ENCODE measurements around the gene ABLIM2. TPM values are rescaled to one million over a fixed set of nuclear protein-coding genes. Genes with fewer than 3 reads are reported as not detected.

Gene ABLIM2
- total RNA-seq, 1 donor from 2014 or later, result 5.2 TPM

DNA sequence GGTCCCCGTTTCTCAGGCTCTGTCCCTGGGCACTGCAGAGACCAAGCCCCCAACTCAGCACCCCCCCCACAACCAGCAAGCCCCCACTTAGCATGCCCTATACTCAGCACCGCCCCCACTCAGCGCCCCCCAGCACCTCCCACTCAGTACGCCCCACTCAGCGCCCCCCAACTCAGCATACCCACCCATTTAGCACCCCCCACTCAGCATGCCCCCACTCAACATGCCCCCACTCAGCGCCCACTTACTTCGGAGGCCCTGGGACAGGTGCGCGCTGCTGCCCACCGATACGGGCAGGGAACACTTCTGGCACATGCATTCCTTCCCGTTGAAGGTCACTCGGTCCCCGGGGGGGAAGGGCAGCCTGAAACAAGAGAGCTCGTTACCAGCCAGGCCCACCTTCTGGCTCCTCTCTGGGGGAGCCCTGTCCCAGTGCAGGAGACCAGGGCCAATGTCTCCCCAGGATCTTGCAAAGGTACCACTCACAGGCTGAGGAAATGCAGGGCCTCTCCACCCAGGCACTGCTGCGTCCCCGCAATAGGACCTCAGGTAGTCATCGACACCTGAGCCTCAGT is 70.6 kb downstream of the ABLIM2 start:
- DNase-seq (ENCODE audit: low read depth in 2 of 2), result no peak

DNA sequence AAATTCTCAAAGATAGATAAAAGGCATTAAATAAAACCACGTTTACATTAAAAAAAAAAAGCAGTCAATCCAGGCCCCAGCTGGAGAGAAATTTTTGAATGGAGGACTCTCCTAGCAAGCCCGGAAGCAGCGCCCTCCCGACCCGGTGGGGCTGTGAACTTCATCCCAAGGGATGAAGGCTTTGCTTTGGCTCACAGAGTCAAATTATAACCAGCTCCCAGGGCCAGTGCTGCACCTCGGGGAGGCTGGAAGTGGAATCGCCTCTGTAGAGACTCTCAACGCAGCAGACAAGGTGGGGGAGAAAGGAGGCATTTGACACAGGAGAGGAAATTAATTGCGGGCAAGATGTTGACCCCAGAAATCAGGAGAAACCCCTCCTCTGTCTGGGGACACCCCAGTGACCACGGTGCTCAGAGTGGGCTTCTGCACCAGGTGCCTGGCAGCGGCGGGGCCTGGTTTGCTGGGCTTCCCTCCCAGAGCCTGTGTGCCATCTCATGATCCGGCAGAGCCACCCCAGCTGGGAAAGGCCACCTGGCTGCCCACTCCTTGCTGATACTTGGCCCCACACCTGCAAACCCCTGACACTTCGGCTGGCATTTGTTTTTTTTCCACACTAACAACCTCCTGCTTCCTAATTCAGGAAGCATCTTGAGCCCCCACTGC is 71.7 kb downstream of the ABLIM2 start:
- no peak for DNase-seq (ENCODE audit: low read depth in 2 of 2)

DNA sequence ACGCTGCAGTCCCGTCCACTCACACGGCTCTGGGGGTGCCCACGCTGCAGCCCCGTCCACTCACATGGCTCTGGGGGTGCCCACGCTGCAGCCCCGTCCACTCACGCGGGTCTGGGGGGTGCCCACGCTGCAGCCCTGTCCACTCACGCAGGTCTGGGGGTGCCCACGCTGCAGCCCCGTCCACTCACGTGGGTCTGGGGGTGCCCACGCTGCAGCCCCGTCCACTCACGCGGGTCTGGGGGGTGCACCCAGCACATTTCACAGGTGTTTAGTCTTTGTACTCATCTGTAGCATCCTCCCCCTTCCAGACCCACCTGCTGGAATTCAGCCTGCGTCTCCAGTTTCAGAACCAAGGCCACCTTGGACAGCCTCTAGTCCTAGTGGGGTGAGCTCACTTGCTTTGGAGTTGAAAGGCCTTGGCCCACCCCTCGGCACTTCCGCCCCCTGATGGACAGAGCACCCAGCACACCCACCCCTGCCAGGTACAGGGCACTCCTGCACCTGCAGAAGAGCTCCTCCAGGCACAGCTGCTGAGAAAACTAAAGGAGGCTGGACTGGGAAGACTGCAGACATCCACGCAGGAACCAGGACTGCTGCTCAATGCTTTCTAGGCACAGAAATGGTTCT is 73.0 kb downstream of the ABLIM2 start:
- DNase-seq (ENCODE audit: low read depth in 2 of 2), result no peak

DNA sequence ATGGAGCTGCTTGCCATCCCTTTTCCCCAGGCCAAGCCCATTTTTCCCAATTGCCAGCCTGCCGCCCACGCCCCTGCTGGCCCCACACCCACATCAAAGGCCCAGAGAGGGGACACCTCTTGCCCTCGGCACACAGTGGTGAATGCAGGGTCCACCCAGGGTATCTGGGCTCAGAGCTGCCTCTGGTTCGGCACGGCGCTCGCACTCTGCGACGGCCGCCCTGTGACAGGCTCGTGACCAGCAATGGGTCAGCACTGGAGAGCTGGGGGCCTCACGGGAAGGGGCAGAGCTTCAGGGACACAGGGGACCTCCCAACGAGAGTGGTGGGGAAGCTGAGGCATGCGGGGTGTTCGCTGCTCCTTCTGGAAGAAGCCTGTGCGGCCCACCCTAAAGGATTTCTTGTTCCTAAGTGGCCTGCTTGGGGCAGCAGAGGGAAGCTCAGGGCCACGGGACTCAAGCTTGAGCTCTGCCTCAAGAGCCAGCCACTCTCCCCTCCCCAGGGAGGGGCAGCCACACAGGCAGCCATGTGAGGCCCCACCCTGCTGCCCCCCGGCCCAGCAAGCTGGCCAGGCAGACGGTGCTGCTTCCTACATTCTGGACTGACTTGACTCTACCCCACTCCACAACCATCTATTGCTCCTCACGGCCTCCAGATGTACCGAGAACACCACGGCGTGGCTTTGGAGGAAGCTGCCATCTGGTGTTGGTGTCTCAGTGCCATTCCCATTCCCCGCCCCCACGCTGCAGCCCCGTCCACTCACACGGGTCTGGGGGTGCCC is 73.7 kb downstream of the ABLIM2 start:
- DNase-seq (ENCODE audit: low read depth in 2 of 2), result no peak

DNA sequence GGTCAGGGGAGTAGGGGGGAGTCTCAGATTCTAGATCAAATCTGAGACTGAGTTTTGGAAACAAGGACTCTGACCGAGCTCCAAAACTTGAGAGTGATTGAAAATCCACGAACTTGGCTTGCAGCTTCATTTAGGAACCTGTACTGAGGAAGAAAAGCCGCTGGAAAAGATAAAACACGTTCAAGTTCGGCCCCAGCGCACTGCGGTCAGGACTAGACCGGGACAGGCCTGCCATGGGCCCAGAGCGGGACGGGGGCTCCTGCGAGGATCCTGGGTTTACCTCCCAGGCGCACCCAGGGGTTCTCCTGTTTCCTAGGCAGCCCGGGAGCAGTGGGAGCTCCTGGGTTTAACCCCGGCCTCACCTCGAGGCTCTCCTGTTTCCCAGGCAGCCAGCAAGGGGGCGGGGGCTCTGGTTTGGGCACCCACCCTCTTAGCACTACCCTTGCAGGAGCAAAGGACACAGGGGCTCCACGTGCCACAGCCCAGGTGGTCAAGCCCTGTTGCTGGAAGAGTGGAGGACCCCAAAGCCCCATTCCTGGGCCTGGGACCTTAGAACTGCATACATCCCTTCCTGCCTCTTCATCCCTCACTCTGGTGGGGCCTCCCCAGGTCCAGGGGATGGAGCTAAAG is 74.5 kb downstream of the ABLIM2 start:
- no peak for DNase-seq (ENCODE audit: low read depth in 2 of 2)

DNA sequence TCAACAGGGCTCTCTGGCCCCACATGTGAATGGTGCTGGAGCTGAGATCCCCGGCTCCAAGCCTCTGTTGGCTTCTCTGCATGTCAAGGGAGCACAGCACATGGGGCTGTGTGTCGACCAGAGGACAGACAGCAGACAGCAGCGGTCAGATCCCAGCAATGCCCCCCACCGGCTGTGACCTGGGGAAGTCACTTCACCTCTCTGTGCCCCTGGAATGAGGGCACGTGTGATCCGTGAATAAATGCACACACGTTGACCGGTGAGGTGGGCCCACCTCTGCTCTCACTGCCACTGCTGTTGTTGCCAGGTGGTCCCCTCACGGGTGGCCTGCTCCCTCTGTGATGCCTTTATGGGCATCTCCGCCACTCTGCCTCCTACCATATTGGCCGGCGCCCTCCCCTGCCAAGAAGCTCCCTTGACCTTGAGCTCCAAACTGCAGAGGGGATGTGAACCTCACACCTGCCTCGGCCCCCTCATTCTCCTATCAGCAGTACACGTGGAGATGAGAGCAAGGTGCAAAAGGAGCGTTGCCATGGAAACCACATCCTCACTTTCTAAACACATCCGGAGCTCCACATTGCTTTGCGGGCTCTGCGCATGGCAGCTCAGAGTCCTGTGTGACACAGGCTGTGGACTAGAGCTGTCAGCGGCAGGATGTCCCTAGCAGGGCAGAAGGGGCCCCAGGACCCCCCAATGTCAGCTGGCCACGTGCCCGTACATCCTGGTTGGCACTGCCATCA is 75.4 kb downstream of the ABLIM2 start:
- peak in 1 of 2 donors; percentile 40 for DNase-seq (ENCODE audit: low read depth in 2 of 2)

DNA sequence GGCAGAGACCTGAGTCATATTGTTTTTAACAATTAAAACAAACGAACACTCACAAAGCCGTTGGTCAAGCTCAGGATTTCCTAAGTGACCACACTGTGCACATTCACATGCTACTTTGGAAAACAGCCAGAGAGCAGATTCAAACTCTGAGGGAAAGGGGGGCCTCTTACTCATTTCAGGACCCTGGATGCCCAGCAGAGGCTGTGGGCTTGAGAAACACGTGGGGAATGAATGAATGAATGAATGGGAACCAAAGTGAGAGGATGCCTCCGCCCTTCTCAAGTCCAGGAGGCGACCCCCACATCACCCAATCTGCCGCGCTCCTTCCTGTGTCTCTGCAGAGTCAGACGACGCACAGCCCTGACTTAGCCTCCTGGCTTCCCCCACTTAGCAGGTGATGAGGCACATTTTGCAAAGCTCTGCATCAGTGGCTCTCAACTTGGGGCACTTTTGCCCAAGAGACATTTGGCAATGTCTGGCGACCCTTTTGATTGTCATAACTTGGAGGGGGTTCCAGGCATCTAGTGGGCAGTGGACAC is 76.0 kb downstream of the ABLIM2 start:
- peak; percentile 65 to 94 for DNase-seq (ENCODE audit: low read depth in 2 of 2)

DNA sequence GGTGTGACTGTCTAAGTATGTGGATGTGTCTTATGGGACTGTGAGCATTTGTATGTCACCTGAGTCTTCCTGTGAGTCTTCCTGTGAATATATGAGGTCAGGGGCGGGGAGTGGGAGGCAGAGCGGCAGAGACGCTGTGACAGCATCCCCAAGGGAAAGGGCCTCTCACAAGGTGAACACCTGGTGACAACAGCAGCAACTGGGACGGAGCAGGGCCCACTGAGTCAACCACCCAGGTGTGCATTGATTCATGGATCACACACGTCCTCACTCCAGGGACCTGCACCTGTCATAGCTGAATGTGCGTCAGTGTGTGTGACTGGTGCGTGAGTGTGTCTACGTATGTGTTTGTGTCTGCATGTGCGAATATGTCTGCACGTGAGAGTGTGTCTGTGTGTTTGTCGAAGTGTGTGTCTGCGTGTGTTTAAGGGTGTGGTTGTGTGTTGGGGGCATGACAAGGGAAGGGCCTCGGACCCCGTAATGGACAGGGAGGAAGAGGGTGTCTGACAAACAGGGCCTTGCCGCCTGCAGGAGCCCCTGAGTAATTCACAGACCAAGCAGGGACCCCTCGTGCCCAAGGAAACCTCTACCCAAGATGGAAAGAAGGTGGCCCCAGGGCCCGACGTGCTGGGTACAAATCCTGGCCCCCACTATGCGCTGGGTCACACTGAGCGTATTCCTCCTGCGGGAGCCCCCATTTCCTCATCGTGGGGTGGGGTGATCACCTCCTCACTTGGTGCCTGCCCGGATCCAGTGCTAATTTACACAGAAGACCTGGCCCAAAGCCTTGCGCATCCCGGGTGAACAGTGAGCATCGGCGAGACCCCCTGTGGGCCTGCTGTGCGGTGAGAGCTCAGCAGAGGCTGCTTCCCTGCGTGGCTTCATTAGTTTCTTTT is 76.7 kb downstream of the ABLIM2 start:
- no peak for DNase-seq (ENCODE audit: low read depth in 2 of 2)

DNA sequence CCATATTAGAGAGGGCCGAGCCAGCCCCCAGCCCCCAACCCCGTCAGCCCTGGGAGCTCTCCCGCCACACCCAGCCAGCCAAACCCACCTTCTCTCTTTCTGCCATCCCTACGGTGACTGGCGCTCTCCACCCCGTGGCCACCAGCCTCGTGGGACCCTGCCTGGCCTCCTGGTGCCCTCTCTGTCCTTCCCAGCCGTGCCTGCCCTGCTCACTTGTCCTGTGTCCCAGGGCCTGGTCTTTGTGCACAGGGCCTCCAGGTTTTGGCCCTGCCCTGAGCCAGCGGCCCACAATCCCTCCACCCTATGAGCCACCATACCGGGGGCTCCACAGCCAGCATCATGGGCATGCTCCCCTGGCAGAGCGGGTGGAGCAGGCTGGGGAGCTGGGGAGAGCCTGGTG is 77.4 kb downstream of the ABLIM2 start:
- DNase-seq (ENCODE audit: low read depth in 2 of 2), result no peak

DNA sequence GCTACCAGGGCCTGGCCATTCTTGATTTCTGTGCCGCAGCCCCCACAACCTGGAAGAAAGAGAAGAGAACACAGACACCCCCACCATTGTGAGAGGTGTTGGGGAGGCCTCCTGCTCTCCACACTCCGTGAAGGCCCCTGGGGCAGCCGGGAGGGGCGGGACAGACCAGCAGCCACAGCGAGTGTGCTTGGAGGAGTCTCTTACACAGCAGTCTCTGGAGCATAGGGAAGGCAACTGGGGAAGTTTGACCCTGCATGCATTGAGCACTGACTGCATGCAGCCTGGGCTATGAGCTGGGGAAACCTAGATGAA is 77.9 kb downstream of the ABLIM2 start:
- no peak for DNase-seq (ENCODE audit: low read depth in 2 of 2)

DNA sequence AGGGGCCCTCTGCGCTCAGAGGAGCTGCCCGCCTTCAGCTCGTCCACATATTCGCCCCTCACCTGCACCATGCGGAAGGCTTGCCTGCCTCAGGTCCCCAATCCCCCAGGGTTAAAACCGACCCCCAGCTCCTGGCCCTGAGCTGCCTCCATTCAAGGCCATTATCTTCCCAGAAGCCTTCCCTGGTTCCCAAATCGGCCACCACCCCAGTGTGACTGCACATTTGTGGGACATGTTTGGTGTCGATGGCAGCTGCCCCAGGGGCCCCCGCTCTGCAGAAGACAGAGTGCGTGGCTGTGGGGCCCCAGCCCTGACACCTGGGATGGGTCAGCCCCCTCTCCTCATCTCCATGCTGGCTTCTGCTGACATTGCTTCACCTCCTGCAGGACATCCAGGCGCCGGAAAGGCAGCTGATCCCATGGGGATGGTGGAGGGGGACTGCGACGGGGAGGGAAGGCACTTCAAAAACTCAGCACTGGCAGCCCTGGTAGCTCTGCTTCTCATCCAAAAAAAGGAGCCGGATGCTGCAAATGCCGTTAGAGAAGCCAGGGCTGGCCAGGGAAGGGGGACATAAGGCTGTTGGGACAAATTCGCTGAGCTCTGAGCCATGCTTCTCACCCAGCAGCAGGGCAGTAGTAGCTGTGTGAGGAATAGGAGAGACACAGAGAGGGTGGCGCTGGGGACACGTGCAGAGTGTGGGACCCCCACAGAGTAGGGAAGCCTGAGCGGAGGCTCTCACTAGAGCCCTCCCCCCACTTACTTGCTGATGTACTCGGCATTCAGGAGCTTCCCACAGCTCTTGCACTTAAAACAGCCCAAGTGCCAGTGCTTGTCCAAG is 78.5 kb downstream of the ABLIM2 start:
- no peak for DNase-seq (ENCODE audit: low read depth in 2 of 2)

DNA sequence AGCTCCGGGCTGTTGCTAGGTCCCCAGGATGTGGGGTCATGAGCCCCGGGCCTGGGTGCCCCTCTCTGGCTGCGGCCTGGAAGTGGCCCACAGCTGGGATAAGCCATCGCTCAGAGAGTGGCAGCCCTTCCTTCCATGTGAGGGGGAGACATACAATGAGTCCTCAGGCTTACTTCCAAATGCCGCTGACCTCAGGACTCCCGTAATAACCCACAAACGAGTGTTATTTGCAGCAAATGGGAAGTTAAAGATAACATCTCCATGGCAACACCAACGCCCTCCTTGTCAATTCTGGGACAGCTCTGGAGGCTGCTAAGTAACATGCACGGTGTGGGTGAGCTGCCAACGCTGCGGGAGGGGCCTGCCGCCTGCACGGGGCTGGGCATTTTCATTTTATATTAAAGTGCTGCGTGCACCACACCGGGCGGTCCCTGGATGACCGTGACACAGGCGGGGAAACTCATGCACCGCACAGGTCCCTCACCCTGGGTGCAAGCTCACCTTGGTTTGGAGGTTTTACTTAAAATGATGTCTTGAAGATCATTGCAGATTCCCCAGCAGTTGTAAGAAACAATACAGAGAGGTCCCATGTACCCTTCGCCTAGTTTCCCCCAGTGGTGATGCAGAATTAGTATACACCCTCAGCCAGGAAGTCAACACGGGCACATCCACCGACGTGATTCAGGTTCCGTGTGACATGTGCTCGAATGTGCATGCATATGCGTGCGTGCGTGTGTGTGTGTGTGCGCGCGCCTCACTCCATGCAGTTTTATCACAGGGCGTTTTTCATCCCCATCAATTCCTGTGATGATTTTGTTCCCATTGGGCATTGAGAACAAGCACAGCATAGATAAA is 79.4 kb downstream of the ABLIM2 start:
- DNase-seq (ENCODE audit: low read depth in 2 of 2), result peak; percentile 10 to 66

DNA sequence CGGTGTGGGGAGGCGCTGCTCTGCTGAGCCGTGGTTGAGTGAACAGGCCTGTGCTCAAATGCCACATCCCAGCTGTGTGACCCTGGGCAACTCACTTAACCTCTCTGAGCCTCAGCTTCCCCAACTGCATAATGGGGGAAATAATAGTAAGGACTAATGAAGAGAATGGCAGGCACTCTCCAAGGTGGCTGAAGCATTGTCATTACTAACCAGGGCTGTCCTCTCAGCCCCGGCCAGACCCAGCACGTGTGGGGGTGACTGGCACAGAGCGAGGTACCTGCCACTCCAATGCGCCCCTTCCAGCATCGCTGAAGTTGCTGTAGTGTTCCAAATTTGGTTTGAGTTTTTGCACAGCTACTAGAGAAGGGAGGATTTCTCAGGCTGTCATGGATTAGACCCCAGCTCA is 80.0 kb downstream of the ABLIM2 start:
- DNase-seq (ENCODE audit: low read depth in 2 of 2), result no peak

DNA sequence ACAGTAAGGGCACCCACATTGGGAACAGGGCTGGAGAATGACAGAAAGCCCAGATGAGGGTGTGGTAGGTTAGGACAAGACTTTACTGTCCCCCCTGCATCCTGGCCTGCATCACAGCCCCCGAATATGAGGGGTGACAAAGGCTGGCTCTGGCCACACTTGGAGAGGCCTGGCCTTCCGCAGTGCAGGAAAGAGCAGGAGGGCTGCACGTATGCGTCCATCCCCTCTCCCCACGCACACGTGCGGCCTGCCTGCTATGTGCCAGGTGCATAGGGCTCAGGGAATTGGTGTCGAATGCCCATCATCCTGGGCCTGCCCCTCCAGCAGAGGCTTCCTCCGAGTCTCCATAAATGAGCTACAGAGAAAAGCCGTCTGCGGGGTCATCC is 80.5 kb downstream of the ABLIM2 start:
- no peak for DNase-seq (ENCODE audit: low read depth in 2 of 2)

DNA sequence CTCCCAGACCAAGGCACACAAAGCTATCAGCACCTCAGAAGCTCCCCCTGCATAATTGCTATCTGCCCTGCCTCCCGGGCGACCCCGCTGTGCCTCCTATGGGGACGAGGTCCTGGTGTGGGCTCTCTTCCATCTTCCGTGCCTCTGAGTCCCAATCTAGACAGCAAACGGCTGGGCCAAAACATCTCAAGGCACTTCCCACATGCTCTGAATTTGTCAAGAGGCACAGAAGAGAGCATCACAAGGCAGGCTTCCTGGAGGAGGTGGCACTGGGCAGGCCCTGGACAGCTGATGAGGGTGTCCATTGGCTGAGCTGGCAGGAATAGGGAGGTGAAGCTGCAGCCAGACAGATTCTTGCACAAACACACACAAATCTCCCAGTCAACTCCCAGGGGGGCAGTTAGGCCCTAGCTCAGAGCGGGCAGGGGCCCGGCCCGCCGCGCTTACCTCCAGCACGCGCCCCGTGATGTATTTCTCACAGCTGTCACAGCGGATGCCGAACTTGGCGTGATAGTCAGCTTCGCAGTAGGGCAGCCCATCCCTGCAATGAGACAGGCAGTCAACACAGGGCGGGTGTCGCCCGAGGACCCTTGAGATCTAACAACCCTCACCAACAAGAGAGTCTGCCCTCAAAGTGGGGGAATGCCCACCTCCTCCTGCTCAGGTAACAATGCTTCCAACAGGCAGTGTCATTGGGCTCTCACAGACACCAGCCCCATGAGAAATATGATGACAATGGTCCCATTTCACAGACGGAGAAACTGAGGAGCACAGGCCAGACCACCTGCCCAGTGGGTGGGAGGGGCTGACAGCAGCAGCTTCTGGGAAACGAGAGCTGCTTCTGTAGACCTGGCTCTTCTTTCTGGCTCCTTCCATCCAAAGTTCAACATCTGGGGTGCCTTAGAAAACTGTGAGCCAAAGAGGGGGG is 81.2 kb downstream of the ABLIM2 start:
- DNase-seq (ENCODE audit: low read depth in 2 of 2), result no peak

DNA sequence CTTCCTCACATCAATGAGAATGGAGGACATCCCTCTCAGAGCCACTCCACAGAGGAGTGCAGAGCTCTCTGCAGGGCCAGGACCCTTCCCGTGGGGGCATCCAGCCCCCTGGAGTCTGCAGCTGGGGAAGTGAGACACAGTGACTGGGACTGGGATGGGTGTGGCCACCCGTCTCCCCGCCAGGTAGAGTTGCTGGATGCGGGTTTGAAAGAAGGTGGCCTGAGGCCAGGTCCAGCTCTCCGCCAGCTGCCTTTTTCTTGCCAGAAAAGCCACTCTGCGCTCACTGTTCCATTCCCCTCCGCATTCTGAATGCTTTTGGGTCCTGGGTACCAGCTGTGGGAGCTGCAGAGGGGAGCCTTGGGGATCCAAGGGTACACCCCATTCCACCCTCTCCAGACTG is 82.6 kb downstream of the ABLIM2 start:
- DNase-seq (ENCODE audit: low read depth in 2 of 2), result no peak

DNA sequence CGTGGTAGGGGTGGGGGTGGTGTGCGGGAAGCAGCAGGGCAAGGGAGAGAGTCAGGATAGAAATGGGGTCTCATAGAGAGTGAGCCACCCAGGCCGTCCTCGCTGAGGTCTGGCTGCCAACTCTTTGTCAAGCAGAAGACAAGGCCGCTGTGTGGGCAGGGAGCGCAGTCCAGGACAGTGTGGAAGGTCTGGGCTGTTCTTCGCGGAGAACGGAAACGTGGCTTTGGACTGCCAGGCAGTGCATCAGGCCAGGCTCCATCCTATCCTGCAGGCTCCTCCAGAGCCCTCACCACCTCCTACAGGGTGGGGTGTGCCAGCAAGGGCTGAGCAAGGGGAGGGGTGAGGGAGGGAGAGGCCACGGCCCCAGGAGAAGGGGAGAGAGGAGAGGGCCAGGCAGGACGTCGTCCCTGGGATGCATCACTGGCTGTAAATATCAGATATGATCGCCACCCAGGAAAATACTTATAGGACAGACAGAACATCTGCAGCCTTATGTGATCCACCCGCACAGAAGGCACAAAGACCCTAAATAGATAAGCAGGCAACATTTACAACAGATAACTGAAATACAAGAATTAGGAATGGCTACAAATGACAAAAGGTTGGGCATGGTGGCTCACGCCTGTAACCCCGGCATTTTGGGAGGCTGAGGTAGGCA is 85.3 kb downstream of the ABLIM2 start:
- DNase-seq (ENCODE audit: low read depth in 2 of 2), result no peak

All from lung microvascular endothelial cell (primary cell).